GM12875 (cell line): ENCODE results near the gene APOE.

Experiments
- H3K4me3 ChIP-seq: one replicate; pipeline ENCODE4 v1.5.1; 2011; ENCODE audit warnings: low read depth, low read length, control low read depth
- CTCF ChIP-seq: IDR thresholded peaks from 2 replicates; pipeline ENCODE4 v1.5.1; 2011; ENCODE audit warnings: low read depth, mild to moderate bottlenecking, control low read depth, inconsistent platforms, low read length, moderate library complexity, borderline replicate concordance; ENCODE audit not compliant: insufficient read depth

Gene APOE

DNA sequence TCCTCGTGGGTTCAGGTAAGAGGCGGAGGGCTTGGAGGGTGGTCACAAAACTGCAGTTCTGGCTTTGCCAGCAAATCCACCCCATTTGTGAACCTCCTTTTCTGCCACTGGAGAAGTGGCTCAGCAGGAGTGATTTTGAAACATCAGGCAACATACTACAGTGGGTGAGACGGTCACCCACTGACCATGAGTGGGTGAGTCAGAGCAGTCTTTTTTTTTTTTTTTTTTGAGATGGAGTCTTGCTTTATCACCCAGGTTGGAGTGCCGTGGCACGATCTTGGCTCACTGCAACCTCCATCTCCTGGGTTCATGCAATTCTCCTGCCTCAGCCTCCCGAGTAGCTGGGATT, 11.6 kb upstream of the APOE start:
- TF ChIP-seq CTCF, result no peak
- H3K4me3 ChIP-seq, result no peak overlapping the region

- H3K4me3 ChIP-seq, result no peak overlapping the region
- no peak for TF ChIP-seq CTCF
These were observed 10.7 kb upstream of the APOE start for GRCh38 chr19:44894946-44895345.

GRCh38 chr19:44897835-44898234, 7.8 kb upstream of the APOE start:
- no peak for TF ChIP-seq CTCF
- H3K4me3 ChIP-seq, result no peak overlapping the region

DNA sequence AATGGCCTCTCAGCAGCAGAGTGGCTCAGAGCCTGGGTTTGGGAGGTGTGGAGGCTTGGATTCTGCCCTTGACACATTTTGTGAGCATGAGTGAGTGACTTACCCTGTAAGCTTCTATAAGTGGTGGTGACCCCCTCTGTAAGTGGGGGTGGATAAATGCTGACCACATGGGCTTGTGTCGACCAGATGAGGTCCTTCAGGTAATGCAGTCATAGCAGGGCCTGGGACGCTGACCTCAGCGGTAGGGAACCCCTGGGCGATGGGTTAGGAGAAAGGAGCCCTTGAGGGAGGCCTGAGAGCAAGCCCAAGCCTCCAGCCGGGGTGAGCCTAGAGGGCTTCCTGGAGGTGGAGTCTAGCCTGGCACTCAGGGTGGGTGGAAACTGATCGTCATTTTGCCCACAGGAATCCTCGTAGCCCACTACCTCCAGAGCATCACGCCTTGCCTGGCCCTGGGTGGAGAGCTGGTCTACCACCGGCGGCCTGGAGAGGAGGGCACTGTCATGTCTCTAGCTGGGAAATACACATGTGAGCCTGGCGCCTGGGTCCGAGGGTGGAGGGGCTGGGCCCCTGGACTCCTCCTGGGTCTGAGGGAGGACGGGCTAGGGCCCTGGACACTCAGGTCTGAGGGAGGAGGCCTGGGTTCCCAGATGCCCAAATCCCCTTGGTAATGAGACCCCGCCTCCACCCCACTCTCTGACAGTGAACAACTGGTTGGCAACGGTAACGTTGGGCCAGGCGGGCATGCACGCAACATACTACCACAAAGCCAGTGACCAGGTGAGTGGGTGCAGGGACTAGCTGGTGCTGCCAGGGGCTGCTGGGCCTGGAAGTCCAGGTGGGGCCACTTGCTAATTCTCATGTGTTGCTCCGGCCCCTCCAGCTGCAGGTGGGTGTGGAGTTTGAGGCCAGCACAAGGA, 5.0 kb upstream of the APOE start:
- H3K4me3 ChIP-seq, result no peak overlapping the region
- no peak for TF ChIP-seq CTCF

GRCh38 chr19:44903216-44903601, 2.4 kb upstream of the APOE start:
- no peak for TF ChIP-seq CTCF
- no peak overlapping the region for H3K4me3 ChIP-seq

DNA sequence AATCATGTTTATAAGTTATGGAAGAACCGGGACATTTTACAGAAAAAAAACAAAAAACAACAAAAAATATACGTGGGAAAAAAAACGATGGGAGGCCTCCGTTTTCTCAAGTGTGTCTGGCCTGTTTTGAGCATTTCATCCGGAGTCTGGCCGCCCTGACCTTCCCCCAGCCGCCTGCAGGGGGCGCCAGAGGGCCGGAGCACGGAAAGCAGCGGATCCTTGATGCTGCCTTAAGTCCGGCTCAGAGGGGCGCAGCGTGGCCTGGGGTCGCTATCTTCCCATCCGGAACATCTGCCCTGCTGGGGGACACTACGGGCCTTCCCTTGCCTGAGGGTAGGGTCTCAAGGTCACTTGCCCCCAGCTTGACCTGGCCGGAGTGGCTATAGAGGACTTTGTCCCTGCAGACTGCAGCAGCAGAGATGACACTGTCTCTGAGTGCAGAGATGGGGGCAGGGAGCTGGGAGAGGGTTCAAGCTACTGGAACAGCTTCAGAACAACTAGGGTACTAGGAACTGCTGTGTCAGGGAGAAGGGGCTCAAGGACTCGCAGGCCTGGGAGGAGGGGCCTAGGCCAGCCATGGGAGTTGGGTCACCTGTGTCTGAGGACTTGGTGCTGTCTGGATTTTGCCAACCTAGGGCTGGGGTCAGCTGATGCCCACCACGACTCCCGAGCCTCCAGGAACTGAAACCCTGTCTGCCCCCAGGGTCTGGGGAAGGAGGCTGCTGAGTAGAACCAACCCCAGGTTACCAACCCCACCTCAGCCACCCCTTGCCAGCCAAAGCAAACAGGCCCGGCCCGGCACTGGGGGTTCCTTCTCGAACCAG, 1.8 kb upstream of the APOE start:
- TF ChIP-seq CTCF, result peak; percentile 95
- no peak overlapping the region for H3K4me3 ChIP-seq
